SK-N-SH (cell line): ENCODE results near the gene SLC35D3. TPM values are rescaled to one million over a fixed set of nuclear protein-coding genes. Genes with fewer than 3 reads are reported as not detected.

ENCODE experiments used
- CTCF ChIA-PET: fragments of 300-600, 350-600 bp; formaldehyde crosslinking; extraction: SDS; loops from one replicate; lab custom pipeline; 2021; lab: Yijun Ruan, JAX
- POLR2A ChIA-PET: fragments of 350-600 bp; sonication (Branson Sonifier 250); formaldehyde crosslinking; extraction: SDS; loops from one replicate; lab custom pipeline; 2020; ENCODE audit warnings: antibody characterized with exemption, inconsistent platforms; lab: Yijun Ruan, JAX
- DNase-seq: peaks from one replicate; pipeline ENCODE4 v3.0.0; 2012
- H2AFZ ChIP-seq: fragments of 200-600 bp; sonication (generic); 2 replicates; pipeline ENCODE4 v1.8.1; 2016; ENCODE audit warnings: antibody characterized with exemption, mild to moderate bottlenecking, low read depth
- H3F3A ChIP-seq: fragments of 200-600 bp; sonication (generic); replicated peaks from 2 replicates; pipeline ENCODE3; 2016; ENCODE audit warnings: antibody characterized with exemption, mild to moderate bottlenecking; ENCODE audit not compliant: insufficient read depth
- H3K27ac ChIP-seq, 2 experiments: fragments of 200-500 bp in 1 of 2; fragments of 200-600 bp in 1 of 2; sonication (Bioruptor generic) in 1 of 2; sonication (generic), shearing (Covaris generic) in 1 of 2; 2 replicates each; pipeline versions ENCODE4 v1.5.1 to v1.6.1; 2014 to 2016; ENCODE audit warnings: low read depth in 2 of 2, inconsistent platforms in 1 of 2, low read length in 1 of 2, mild to moderate bottlenecking in 1 of 2, mixed read lengths in 1 of 2
- H3K27me3 ChIP-seq: fragments of 200-600 bp; sonication (generic), shearing (Covaris generic); 2 replicates; pipeline ENCODE4 v1.6.1; 2016; ENCODE audit warnings: mixed run types; ENCODE audit not compliant: insufficient read depth
- H3K36me3 ChIP-seq, 2 experiments: fragments of 200-500 bp in 1 of 2; fragments of 200-600 bp in 1 of 2; sonication (Bioruptor generic) in 1 of 2; sonication (generic) in 1 of 2; replicated peaks in 1 of 2; 2 replicates each; pipeline versions ENCODE3 to v1.5.1; 2014 to 2016; ENCODE audit warnings: low read length in 1 of 2, mild to moderate bottlenecking in 1 of 2; ENCODE audit not compliant: insufficient read depth in 2 of 2, control insufficient read depth in 1 of 2
- H3K4me1 ChIP-seq, 2 experiments: fragments of 200-500 bp in 1 of 2; fragments of 200-600 bp in 1 of 2; sonication (Bioruptor generic) in 1 of 2; sonication (generic), shearing (Covaris generic) in 1 of 2; 2 replicates each; pipeline versions ENCODE4 v1.5.1 to v1.6.1; 2014 to 2016; ENCODE audit warnings: low read depth in 1 of 2, low read length in 1 of 2, mixed run types in 1 of 2; ENCODE audit not compliant: insufficient read depth in 2 of 2, control insufficient read depth in 1 of 2
- H3K4me2 ChIP-seq: fragments of 200-600 bp; sonication (generic), shearing (Covaris generic); 2 replicates; pipeline ENCODE4 v1.6.1; 2017; ENCODE audit warnings: mixed run types
- H3K4me3 ChIP-seq, 2 experiments: fragments of 200-500 bp in 1 of 2; fragments of 200-600 bp in 1 of 2; sonication (Bioruptor generic) in 1 of 2; sonication (generic), shearing (Covaris generic) in 1 of 2; 2 replicates each; pipeline versions ENCODE4 v1.5.1 to v1.8.1; 2014 to 2016; ENCODE audit warnings: low read depth in 2 of 2, inconsistent platforms in 1 of 2, low read length in 1 of 2, mild to moderate bottlenecking in 1 of 2, mixed read lengths in 1 of 2, moderate library complexity in 1 of 2
- H3K79me2 ChIP-seq: fragments of 200-600 bp; sonication (generic); 2 replicates; pipeline ENCODE4 v1.8.1; 2017; ENCODE audit warnings: mild to moderate bottlenecking; ENCODE audit not compliant: insufficient read depth
- H3K9ac ChIP-seq: fragments of 200-600 bp; sonication (generic); 2 replicates; pipeline ENCODE4 v1.6.1; 2017; ENCODE audit warnings: mixed run types
- H3K9me2 ChIP-seq: fragments of 200-600 bp; sonication (generic); 2 replicates; pipeline ENCODE4 v1.6.1; 2017; ENCODE audit warnings: mixed run types
- H3K9me3 ChIP-seq: fragments of 200-600 bp; sonication (generic); 2 replicates; pipeline ENCODE4 v1.6.1; 2017; ENCODE audit warnings: mixed run types, mild to moderate bottlenecking, moderate library complexity
- H4K20me1 ChIP-seq: fragments of 200-600 bp; sonication (generic); 2 replicates; pipeline ENCODE4 v1.6.1; 2017; ENCODE audit warnings: mild to moderate bottlenecking, mixed run types; ENCODE audit not compliant: insufficient read depth
- CHD2 ChIP-seq: fragments of 150-350 bp; IDR thresholded peaks from 2 replicates; pipeline ENCODE4 v1.6.1; 2018; ENCODE audit warnings: low read length; ENCODE audit not compliant: partially characterized antibody
- FOXM1 ChIP-seq: IDR thresholded peaks from 2 replicates; pipeline ENCODE4 v1.4.0; 2012; ENCODE audit warnings: low read depth, mild to moderate bottlenecking
- GABPA ChIP-seq: IDR thresholded peaks from 2 replicates; pipeline ENCODE4 v1.4.0; 2012; ENCODE audit warnings: low read depth, mild to moderate bottlenecking
- IRF3 ChIP-seq: fragments of 150-350 bp; IDR thresholded peaks from 2 replicates; pipeline ENCODE4 v1.6.1; 2016; ENCODE audit warnings: mild to moderate bottlenecking, low read depth, low read length
- NFIC ChIP-seq: IDR thresholded peaks from 2 replicates; pipeline ENCODE4 v1.4.0; 2012; ENCODE audit warnings: borderline replicate concordance
- TCF12 ChIP-seq: IDR thresholded peaks from 2 replicates; pipeline ENCODE4 v1.4.0; 2012
- TEAD4 ChIP-seq: IDR thresholded peaks from 2 replicates; pipeline ENCODE4 v1.4.0; 2012; ENCODE audit warnings: mild to moderate bottlenecking, borderline replicate concordance; ENCODE audit not compliant: insufficient read depth
- USF1 ChIP-seq: IDR thresholded peaks from 2 replicates; pipeline ENCODE4 v1.4.0; 2012; ENCODE audit warnings: low read depth, borderline replicate concordance
- YY1 ChIP-seq: IDR thresholded peaks from 2 replicates; pipeline ENCODE4 v1.4.0; 2012; ENCODE audit warnings: low read depth, mild to moderate bottlenecking
- WGBS: methylation state at CpG from one replicate; pipeline ENCODE4 v1.1.6; 2017; ENCODE audit warnings: low lambda C conversion rate; 5-methylcytosine and 5-hydroxymethylcytosine counted together
- polyA plus RNA-seq, 3 experiments: library from polyadenylated mRNA; depleted of rRNA; stranded (reverse); fragments of >200 nt; gene quantifications; 2 replicates each; pipeline ENCODE4 v1.2.3, GENCODE V29; 2012

SLC35D3 gene
- polyA plus RNA-seq, 1 of the 3 experiments (the other 2 are of a cell fraction): 0.05 TPM

GRCh38 chr6:136895901-136896300 is 26.2 kb upstream of the SLC35D3 start:
- WGBS: 97% methylated on average over 3 of the region's 3 CpGs
- no peak for DNase-seq
- Histone ChIP-seq H3K9me3 (no peaks in the 10 kb centered on the region), H3K9ac (no peak overlapping the region), H3F3A (no peaks in the 10 kb centered on the region)
- no peak for TF ChIP-seq CHD2
- no peak for TF ChIP-seq YY1
- no peak for TF ChIP-seq FOXM1
- TF ChIP-seq NFIC: no peak
- TF ChIP-seq GABPA: no peak
- TF ChIP-seq IRF3: no peak
- TF ChIP-seq USF1: no peak
- TF ChIP-seq TEAD4: no peak
- TF ChIP-seq, all 33 proteins: peak for 0
- ChIA-PET CTCF (interaction anchor here (0.6 to 1.3 kb wide), 5 partner anchors 50 to 251 kb away, joined by 3 read pairs; partner anchors contain the start of gene MAP3K5), POLR2A (no interaction called here)
- H3K4me3 ChIP-seq: no peak overlapping the region
- H3K4me2 ChIP-seq: no peak overlapping the region
- H3K9me2 ChIP-seq: no peaks in the 10 kb centered on the region
- no peaks in the 10 kb centered on the region; a peak in 2 of 4 replicates for H3K4me1 ChIP-seq
- no peak overlapping the region for H2AFZ ChIP-seq
- no peaks in the 10 kb centered on the region for H3K27me3 ChIP-seq
- H3K27ac ChIP-seq: no peak overlapping the region; a peak in 1 of 4 replicates
- H4K20me1 ChIP-seq: no peaks in the 10 kb centered on the region
- peaks cover 0 to 24% of the 10 kb centered on the region in 2 experiments for H3K36me3 ChIP-seq
- H3K79me2 ChIP-seq: no peaks in the 10 kb centered on the region

GRCh38 chr6:136897071-136897470 is 25.0 kb upstream of the SLC35D3 start:
- no peak overlapping the region for H3K9ac ChIP-seq
- DNase-seq: no peak
- H3K79me2 ChIP-seq: no peaks in the 10 kb centered on the region
- ChIA-PET POLR2A (no interaction called here), CTCF (no interaction called here)
- no peaks in the 10 kb centered on the region for H3K27me3 ChIP-seq
- no peaks in the 10 kb centered on the region; a peak in 2 of 4 replicates for H3K4me1 ChIP-seq
- no peaks in the 10 kb centered on the region for H3K9me2 ChIP-seq
- no peaks in the 10 kb centered on the region for H3F3A ChIP-seq
- no peak for TF ChIP-seq TCF12
- no peak for TF ChIP-seq YY1
- TF ChIP-seq IRF3: no peak
- no peak for TF ChIP-seq USF1
- H3K27ac ChIP-seq: no peak overlapping the region
- no peak overlapping the region for H2AFZ ChIP-seq
- H3K4me2 ChIP-seq: no peak overlapping the region
- no peaks in the 10 kb centered on the region for H3K9me3 ChIP-seq
- H3K4me3 ChIP-seq: no peak overlapping the region
- H4K20me1 ChIP-seq: no peaks in the 10 kb centered on the region
- WGBS: 97% methylated on average over 1 of the region's 1 CpG
- peaks cover 0 to 27% of the 10 kb centered on the region in 2 experiments for H3K36me3 ChIP-seq
